Thyroid gland (tissue), 4 donors: ENCODE results near the gene ZNF408. TPM values are rescaled to one million over a fixed set of nuclear protein-coding genes. Genes with fewer than 3 reads are reported as not detected.
A peak's percentile ranks its signal among the peaks of the same experiment; 100 is the strongest.

Experiments
- DNase-seq, 2 donors: peaks; one replicate each; pipeline ENCODE4 v3.0.0-alpha.2; 2019
- H3K27ac ChIP-seq, 3 donors: fragments of 200-600 bp; sonication (generic); 1 replicate in 2 of 3; 2 replicates in 1 of 3; pipeline ENCODE4 v1.5.1; 2016 to 2019; ENCODE audit warnings: mild to moderate bottlenecking in 1 of 3, moderate library complexity in 1 of 3
- H3K27me3 ChIP-seq: fragments of 200-600 bp; sonication (generic); one replicate; pipeline ENCODE4 v1.5.1; 2019
- H3K36me3 ChIP-seq, 2 donors: fragments of 200-600 bp; sonication (generic); one replicate each; pipeline ENCODE4 v1.5.1; 2016 to 2019
- H3K4me1 ChIP-seq, 2 donors: fragments of 200-600 bp; sonication (generic); one replicate each; pipeline ENCODE4 v1.5.1; 2017 to 2019
- H3K4me3 ChIP-seq, 3 donors: fragments of 200-600 bp; sonication (generic); replicated peaks in 1 of 3; 1 replicate in 2 of 3; 2 replicates in 1 of 3; pipeline ENCODE4 v1.5.1; 2016; ENCODE audit warnings: mild to moderate bottlenecking in 1 of 3
- H3K9me3 ChIP-seq: fragments of 200-600 bp; sonication (generic); one replicate; pipeline ENCODE4 v1.5.1; 2017
- POLR2A ChIP-seq, 2 donors: fragments of 450-650 bp; IDR thresholded peaks; one replicate each; pipeline ENCODE4 v1.6.1; 2017; ENCODE audit warnings: antibody characterized with exemption in 2 of 2, mild to moderate bottlenecking in 2 of 2, moderate library complexity in 1 of 2
- WGBS, 2 donors: methylation state at CpG; one replicate each; pipeline ENCODE4 v1.1.5; 2017; 5-methylcytosine and 5-hydroxymethylcytosine counted together
- intact Hi-C: fragments of 100-400 bp; cut with DNase I; formaldehyde crosslinking; loops from one replicate; pipeline ENCODE4 v1.15.1; 2023
- total RNA-seq, 4 donors: library from RNA; depleted of rRNA; stranded (reverse); fragments of >200 nt; gene quantifications; one replicate each; pipeline ENCODE4 v1.2.3, GENCODE V29; 2016
- TF ChIP-seq, protein P1 (sequence below), 6 experiments: fragments of 200-600 bp in 3 of 6; fragments of 450-650 bp in 3 of 6; sonication (generic) in 3 of 6; IDR thresholded peaks; one replicate each; pipeline ENCODE4 v1.5.1; 2016 to 2019; ENCODE audit warnings: antibody characterized with exemption in 6 of 6, mild to moderate bottlenecking in 2 of 6, inconsistent platforms in 1 of 6, moderate library complexity in 1 of 6

ZNF408 gene
- total RNA-seq, 4 donors from 2014 or later, result 9.8 to 17.8 (median 12.5) TPM

DNA sequence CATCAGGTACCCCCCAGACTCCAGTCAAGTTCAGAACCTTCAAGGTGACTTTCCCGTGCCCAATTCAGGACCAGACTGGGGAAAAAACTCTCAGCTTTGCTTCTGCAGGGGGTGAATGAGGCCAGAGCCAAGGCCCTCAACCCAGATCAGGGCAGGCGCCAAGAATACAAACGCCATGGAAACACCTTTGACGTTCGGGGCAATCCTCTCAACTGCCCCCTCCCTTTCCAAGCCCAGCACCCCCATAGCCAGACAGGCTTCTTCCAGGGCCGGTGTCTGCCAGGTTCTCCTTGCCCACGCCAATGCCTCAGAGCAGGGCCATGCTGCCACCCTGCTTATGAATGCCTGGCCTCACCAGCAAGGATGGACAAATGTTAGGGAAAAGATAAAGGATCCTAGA is 6.2 kb upstream of the ZNF408 start:
- Histone ChIP-seq H3K27ac (no peak overlapping the region), H3K36me3 (peaks cover 18 to 30% of the 10 kb centered on the region in 2 donors), H3K4me1 (peaks cover 5 to 26% of the 10 kb centered on the region in 2 donors), H3K27me3 (no peaks in the 10 kb centered on the region), H3K4me3 (no peak overlapping the region), H3K9me3 (no peaks in the 10 kb centered on the region)
- DNase-seq, result no peak
- intact Hi-C loops, result no loop called here
- 78 to 83% methylated on average over 7 of the region's 7 CpGs for WGBS, 2 donors
- no peak for TF ChIP-seq POLR2A (IDR thresholded peaks at IDR 0.05)
- TF ChIP-seq, protein P1, sequence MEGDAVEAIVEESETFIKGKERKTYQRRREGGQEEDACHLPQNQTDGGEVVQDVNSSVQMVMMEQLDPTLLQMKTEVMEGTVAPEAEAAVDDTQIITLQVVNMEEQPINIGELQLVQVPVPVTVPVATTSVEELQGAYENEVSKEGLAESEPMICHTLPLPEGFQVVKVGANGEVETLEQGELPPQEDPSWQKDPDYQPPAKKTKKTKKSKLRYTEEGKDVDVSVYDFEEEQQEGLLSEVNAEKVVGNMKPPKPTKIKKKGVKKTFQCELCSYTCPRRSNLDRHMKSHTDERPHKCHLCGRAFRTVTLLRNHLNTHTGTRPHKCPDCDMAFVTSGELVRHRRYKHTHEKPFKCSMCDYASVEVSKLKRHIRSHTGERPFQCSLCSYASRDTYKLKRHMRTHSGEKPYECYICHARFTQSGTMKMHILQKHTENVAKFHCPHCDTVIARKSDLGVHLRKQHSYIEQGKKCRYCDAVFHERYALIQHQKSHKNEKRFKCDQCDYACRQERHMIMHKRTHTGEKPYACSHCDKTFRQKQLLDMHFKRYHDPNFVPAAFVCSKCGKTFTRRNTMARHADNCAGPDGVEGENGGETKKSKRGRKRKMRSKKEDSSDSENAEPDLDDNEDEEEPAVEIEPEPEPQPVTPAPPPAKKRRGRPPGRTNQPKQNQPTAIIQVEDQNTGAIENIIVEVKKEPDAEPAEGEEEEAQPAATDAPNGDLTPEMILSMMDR (IDR thresholded peaks at IDR 0.05), result no peak

DNA sequence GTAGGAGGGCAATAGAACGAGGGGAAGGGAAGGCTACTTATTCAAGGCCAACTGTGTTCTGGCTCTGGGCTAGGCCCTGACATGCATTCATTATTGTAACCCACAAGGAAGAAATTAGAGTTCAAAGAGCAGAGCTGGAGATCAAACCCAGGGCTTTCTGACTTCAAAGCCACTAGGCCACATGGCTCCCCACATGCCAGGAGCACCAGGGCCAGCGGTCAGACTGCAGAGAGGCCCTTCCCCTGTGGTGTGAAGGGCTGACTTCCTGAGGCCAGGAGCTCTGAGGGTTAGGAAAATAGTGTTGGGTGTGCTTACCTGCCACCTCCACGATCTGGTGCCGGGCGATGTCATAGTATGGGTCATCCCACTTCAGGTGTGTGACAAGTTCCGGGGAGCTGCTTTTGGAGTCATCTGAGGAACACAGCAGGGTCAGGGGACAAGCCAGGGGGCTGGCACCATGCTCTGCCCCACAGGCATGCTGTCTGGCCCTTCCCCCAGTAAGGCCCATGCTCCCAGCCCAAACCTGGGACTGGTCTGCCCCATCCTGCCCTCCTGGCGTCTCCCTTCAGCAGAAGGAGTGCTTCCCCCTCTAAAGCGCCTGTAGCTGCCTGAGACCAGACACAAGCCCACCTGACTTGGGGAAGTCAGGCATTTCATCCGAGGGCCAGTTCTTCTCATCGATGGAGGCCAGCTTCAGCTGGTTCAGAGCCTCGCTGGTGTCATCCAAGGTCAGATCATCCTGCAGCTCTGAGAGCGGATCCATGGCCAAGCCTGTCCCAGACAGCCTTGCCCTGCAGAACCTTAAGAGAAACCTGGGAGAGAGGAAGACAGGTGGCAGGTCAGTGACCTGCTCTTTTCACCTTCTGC is 5.3 kb upstream of the ZNF408 start:
- intact Hi-C loops, result no loop called here
- TF ChIP-seq, protein P1 (IDR thresholded peaks at IDR 0.05), result no peak
- no peak for TF ChIP-seq POLR2A (IDR thresholded peaks at IDR 0.05)
- no peaks in the 10 kb centered on the region for H3K27me3 ChIP-seq
- peaks cover 18 to 30% of the 10 kb centered on the region in 2 donors for H3K36me3 ChIP-seq
- WGBS, 2 donors, result 89 to 97% methylated on average over 7 to 8 of the region's 12 CpGs
- H3K4me3 ChIP-seq, result no peak overlapping the region
- no peak for DNase-seq
- no peak overlapping the region for H3K27ac ChIP-seq
- no peaks in the 10 kb centered on the region for H3K9me3 ChIP-seq
- peaks cover 7 to 26% of the 10 kb centered on the region in 2 donors for H3K4me1 ChIP-seq

DNA sequence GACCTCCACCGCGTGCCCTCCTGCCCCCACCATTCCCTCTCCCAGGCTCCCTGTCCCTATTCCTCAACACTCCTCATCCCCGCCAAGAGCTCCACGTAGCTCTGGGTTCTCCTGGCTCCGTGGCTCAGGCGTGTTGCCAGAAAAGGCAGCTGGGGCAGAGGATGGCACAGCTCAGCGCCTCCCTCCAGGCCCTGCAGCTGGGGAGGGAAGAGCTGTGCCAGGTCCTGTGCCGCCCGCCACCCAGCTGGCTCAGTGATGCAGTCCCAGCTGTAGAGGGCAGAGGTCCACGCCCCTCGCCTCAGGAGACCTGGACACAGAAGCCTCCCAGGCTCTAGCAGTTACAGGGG is 4.6 kb upstream of the ZNF408 start:
- H3K9me3 ChIP-seq, result no peaks in the 10 kb centered on the region
- no peak overlapping the region for H3K27ac ChIP-seq
- DNase-seq, result no peak
- H3K4me1 ChIP-seq, result peaks cover 7 to 26% of the 10 kb centered on the region in 2 donors
- TF ChIP-seq POLR2A (IDR thresholded peaks at IDR 0.05), result no peak
- TF ChIP-seq, protein P1 (IDR thresholded peaks at IDR 0.05), result no peak
- no peaks in the 10 kb centered on the region for H3K27me3 ChIP-seq
- WGBS, 2 donors, result 80 to 86% methylated on average over 7 to 10 of the region's 11 CpGs
- intact Hi-C loops, result no loop called here
- H3K36me3 ChIP-seq, result peaks cover 18 to 30% of the 10 kb centered on the region in 2 donors
- H3K4me3 ChIP-seq, result no peak overlapping the region

DNA sequence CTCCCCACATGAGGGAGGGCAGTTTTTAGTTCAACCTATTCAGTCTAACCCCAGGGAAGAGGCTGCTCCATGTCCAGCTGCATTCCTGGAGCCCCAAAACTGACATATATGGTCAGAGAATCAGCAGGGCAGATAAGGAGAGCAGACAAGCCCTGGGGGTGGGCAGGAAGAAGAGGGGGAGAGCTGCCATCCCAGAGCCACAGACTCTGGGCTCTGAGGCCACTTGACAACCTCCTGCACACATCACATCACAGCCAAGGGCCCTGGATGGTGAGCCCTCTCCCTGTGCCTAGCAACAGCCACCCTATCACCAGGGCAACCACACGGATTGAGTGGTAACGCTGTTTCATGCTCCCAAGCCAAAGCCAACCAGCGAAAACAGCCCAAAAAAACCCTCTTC is 3.5 kb upstream of the ZNF408 start:
- TF ChIP-seq, protein P1 (IDR thresholded peaks at IDR 0.05), result no peak
- TF ChIP-seq POLR2A (IDR thresholded peaks at IDR 0.05), result no peak
- H3K4me1 ChIP-seq, result peaks cover 16 to 34% of the 10 kb centered on the region in 2 donors
- DNase-seq, result no peak
- peak overlapping the region in 1 of 3 donors; percentile 28 for H3K27ac ChIP-seq
- no peaks in the 10 kb centered on the region for H3K27me3 ChIP-seq
- intact Hi-C loops, result no loop called here
- no peak overlapping the region for H3K4me3 ChIP-seq
- peaks cover 18 to 23% of the 10 kb centered on the region in 2 donors for H3K36me3 ChIP-seq
- 24 to 32% methylated on average over 3 of the region's 3 CpGs for WGBS, 2 donors
- no peaks in the 10 kb centered on the region for H3K9me3 ChIP-seq

DNA sequence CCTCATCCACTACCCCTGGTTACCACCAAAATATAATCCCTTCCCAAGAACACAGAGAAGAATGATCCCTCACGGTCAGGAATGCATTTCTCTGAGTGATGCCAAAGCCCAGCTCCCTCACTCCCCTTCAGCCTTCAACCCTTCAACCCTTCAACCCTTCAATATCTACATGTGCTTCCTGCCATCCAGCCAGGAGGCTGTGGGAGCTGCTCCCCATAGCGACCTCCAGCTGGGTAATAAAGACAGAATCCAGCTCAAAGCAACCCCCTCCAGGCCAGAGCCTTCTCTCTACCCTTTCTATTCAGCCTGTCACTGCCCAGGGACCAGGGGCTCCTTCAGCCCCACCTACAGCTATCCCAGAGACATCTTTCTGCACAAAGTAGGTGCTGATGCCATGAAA is 3.1 kb upstream of the ZNF408 start:
- H3K27me3 ChIP-seq, result no peaks in the 10 kb centered on the region
- H3K4me1 ChIP-seq, result peaks cover 16 to 34% of the 10 kb centered on the region in 2 donors
- intact Hi-C loops, result no loop called here
- no peak for DNase-seq
- no peaks in the 10 kb centered on the region for H3K9me3 ChIP-seq
- WGBS, 2 donors, result 41 to 46% methylated on average over 2 of the region's 2 CpGs
- TF ChIP-seq, protein P1 (IDR thresholded peaks at IDR 0.05), result no peak
- TF ChIP-seq POLR2A (IDR thresholded peaks at IDR 0.05), result no peak
- no peak overlapping the region for H3K4me3 ChIP-seq
- H3K27ac ChIP-seq, result peak overlapping the region in 2 of 3 donors; percentile 28 to 31
- H3K36me3 ChIP-seq, result peaks cover 18 to 25% of the 10 kb centered on the region in 2 donors
